HEK293 (cell line): ENCODE data around the gene EGFL8.

ENCODE experiments used
- CTCF ChIP-seq: fragments of 450-650 bp; formaldehyde crosslinking; IDR thresholded peaks from 2 replicates; pipeline ENCODE4 v1.5.1; 2016; ENCODE audit warnings: missing biosample characterization, missing genetic modification characterization
- MYNN ChIP-seq: fragments of 450-650 bp; formaldehyde crosslinking; IDR thresholded peaks from 2 replicates; pipeline ENCODE4 v1.5.1; 2016; ENCODE audit warnings: missing biosample characterization, missing genetic modification characterization, borderline replicate concordance
- PRDM4 ChIP-seq: fragments of 450-650 bp; formaldehyde crosslinking; IDR thresholded peaks from 2 replicates; pipeline ENCODE4 v1.5.1; 2017; ENCODE audit warnings: missing biosample characterization, missing genetic modification characterization
- TCF7L2 ChIP-seq: IDR thresholded peaks from 2 replicates; pipeline ENCODE4 v1.6.1; 2011; ENCODE audit warnings: low read depth, mild to moderate bottlenecking, inconsistent platforms, low read length, moderate library complexity, borderline replicate concordance
- ZBTB10 ChIP-seq: fragments of 450-650 bp; formaldehyde crosslinking; IDR thresholded peaks from 2 replicates; pipeline ENCODE4 v1.5.1; 2016; ENCODE audit warnings: missing biosample characterization, missing genetic modification characterization
- ZBTB21 ChIP-seq: fragments of 450-650 bp; formaldehyde crosslinking; IDR thresholded peaks from 2 replicates; pipeline ENCODE4 v1.5.1; 2017; ENCODE audit warnings: missing biosample characterization, missing genetic modification characterization
- ZBTB44 ChIP-seq: fragments of 450-650 bp; IDR thresholded peaks from 2 replicates; pipeline ENCODE4 v1.5.1; 2018; ENCODE audit warnings: missing biosample characterization, mild to moderate bottlenecking, missing genetic modification characterization
- ZNF26 ChIP-seq: fragments of 450-650 bp; formaldehyde crosslinking; IDR thresholded peaks from 2 replicates; pipeline ENCODE4 v1.5.1; 2016; ENCODE audit warnings: missing biosample characterization, missing genetic modification characterization
- ZNF274 ChIP-seq, 2 experiments: fragments of 200-500 bp in 1 of 2; fragments of 450-650 bp in 1 of 2; sonication (Bioruptor generic) in 1 of 2; formaldehyde crosslinking in 1 of 2; IDR thresholded peaks; 2 replicates each; pipeline versions ENCODE4 v1.5.1 to v1.6.1; 2014 to 2016; ENCODE audit warnings: borderline replicate concordance in 1 of 2, inconsistent platforms in 1 of 2, low read length in 1 of 2, missing biosample characterization in 1 of 2, missing genetic modification characterization in 1 of 2
- ZNF350 ChIP-seq: fragments of 450-650 bp; formaldehyde crosslinking; IDR thresholded peaks from 2 replicates; pipeline ENCODE4 v1.5.0; 2017; ENCODE audit warnings: missing biosample characterization, mild to moderate bottlenecking, missing genetic modification characterization
- ZNF621 ChIP-seq: fragments of 450-650 bp; formaldehyde crosslinking; IDR thresholded peaks from 2 replicates; pipeline ENCODE4 v1.5.1; 2017; ENCODE audit warnings: missing biosample characterization, missing genetic modification characterization

GRCh38 chr6:32117461-32117860 lies 46.9 kb upstream of the EGFL8 start:
- TF ChIP-seq CTCF (tag by site-specific recombination), result no peak
- no peak for TF ChIP-seq ZBTB10
- TF ChIP-seq ZNF26 (tag by site-specific recombination), result no peak
- TF ChIP-seq PRDM4 (tag by site-specific recombination), result no peak
- TF ChIP-seq ZBTB44 (tag by site-specific recombination), result no peak
- no peak for TF ChIP-seq TCF7L2
- no peak for TF ChIP-seq ZNF350 (tag by site-specific recombination)
- no peak for TF ChIP-seq ZBTB21
- no peak for TF ChIP-seq ZNF621 (tag by site-specific recombination)
- TF ChIP-seq MYNN (tag by site-specific recombination), result no peak
- TF ChIP-seq ZNF274 (IDR thresholded peaks at IDR 0.05; ENCODE audit: low read length), result no peak
- TF ChIP-seq ZNF274 (tag by site-specific recombination; IDR thresholded peaks at IDR 0.05; ENCODE audit: borderline replicate concordance), result no peak
